HEK293T (cell line): ENCODE results near the gene SPATA31D3.

Source experiments
- BHLHE40 ChIP-seq: fragments of 450-650 bp; IDR thresholded peaks from 2 replicates; pipeline ENCODE4 v1.6.1; 2016; ENCODE audit warnings: mild to moderate bottlenecking, moderate library complexity, borderline replicate concordance
- CTBP1 ChIP-seq: fragments of 450-650 bp; IDR thresholded peaks from 2 replicates; pipeline ENCODE4 v1.6.1; 2016; ENCODE audit warnings: borderline replicate concordance
- ELF4 ChIP-seq: fragments of 450-650 bp; IDR thresholded peaks from 2 replicates; pipeline ENCODE4 v1.6.1; 2017; ENCODE audit warnings: antibody characterized with exemption
- FOXK2 ChIP-seq: fragments of 450-650 bp; IDR thresholded peaks from 2 replicates; pipeline ENCODE4 v1.6.1; 2016; ENCODE audit warnings: mild to moderate bottlenecking
- FOXM1 ChIP-seq: fragments of 450-650 bp; IDR thresholded peaks from 2 replicates; pipeline ENCODE4 v1.6.1; 2017; ENCODE audit warnings: mild to moderate bottlenecking, borderline replicate concordance
- L3MBTL2 ChIP-seq: fragments of 450-650 bp; conservative IDR thresholded peaks from 2 replicates; pipeline ENCODE4 v1.6.1; 2016; ENCODE audit warnings: mild to moderate bottlenecking
- NFRKB ChIP-seq: fragments of 450-650 bp; IDR thresholded peaks from 2 replicates; pipeline ENCODE4 v1.6.1; 2016; ENCODE audit warnings: mild to moderate bottlenecking, moderate library complexity
- SP1 ChIP-seq: fragments of 450-650 bp; IDR thresholded peaks from 2 replicates; pipeline ENCODE4 v1.6.1; 2017
- SUZ12 ChIP-seq: fragments of 450-650 bp; IDR thresholded peaks from 2 replicates; pipeline ENCODE4 v1.6.1; 2016; ENCODE audit warnings: mild to moderate bottlenecking

DNA sequence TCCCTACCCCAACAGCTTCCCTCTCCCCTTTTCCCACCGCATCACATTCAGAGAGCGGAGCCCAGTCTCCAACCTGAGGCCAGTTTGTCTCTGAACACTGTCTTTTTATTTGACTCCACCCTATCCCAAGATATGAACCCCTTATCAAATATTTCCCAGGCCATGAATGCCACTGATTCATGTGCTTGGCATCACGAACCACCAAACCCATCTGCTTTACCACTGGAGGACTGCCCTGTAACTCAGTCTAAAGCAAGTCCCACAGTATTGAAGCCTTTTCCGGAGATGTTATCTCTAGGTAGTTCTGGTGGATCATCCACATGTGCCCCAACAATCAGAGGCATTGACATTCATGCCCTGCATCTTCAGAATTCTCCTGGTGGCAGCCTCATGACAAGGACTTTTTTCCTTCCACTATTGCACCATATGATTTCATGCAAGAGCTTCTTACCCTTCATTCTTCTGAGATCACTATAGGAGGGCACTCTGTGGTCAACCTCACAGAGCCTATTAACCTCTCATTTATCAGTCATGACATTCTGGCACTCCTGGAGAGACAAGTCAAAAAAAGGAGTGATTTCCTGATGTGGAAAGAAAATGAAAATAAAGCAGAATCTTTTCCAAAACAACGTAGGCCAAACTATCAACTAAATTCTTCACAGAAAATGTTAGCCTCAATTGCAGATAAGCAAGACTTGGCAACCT is 27.3 kb upstream of the SPATA31D3 start:
- TF ChIP-seq FOXK2 (no peak), SP1 (no peak), NFRKB (no peak), CTBP1 (no peak), ELF4 (no peak), SUZ12 (no peak), FOXM1 (no peak), BHLHE40 (no peak), L3MBTL2 (no peak)
